ENCODE measurements around the gene UPF2.
"Not testable (repeated sequence)": the region's sequence is repeated elsewhere in the genome, so short reads cannot be mapped to it uniquely, and the experiment has no call there.

The UPF2 gene

GRCh38 chr10:12042797-12043651 is at the start of gene UPF2:
Gene UPF2 (minus strand): TSS chr10:12042809. CDS start chr10:12035423, 7,386 bp downstream.
- Histone ChIP-seq H3K4me3 (peak within 1 kb of the TSS; percentile 100), H3K4me1 (peaks cover 15% of the 10 kb centered on the region), H3K36me3 (replicated peaks) (peaks cover 4% of the 10 kb centered on the region; the same call in 1 of the 2 replicates), H3K27me3 (ENCODE audit: low read depth) (no peaks in the 10 kb centered on the region), H3K9me3 (no peaks in the 10 kb centered on the region)
- in situ Hi-C loops (cut with MboI; ENCODE audit: low sequenced_read_pairs) = no loop called here
- DNase-seq (ENCODE audit: low spot score in 2 of 2) = peak; percentile 96 to 98

- Histone ChIP-seq H3K4me1 (no peaks in the 10 kb centered on the region), H3K27me3 (ENCODE audit: low read depth) (no peaks in the 10 kb centered on the region), H3K9me3 (no peaks in the 10 kb centered on the region), H3K4me3 (no peak overlapping the region), H3K36me3 (replicated peaks) (peaks cover 89% of the 10 kb centered on the region)
- in situ Hi-C loops (cut with MboI; ENCODE audit: low sequenced_read_pairs) = no loop called here
- no peak for DNase-seq (ENCODE audit: low spot score in 2 of 2)
Observed at GRCh38 chr10:12091421-12091820, 48.8 kb upstream of the UPF2 start.

GRCh38 chr10:12088919-12089318 is 46.3 kb upstream of the UPF2 start:
- no peaks in the 10 kb centered on the region for H3K27me3 ChIP-seq (ENCODE audit: low read depth)
- H3K4me3 ChIP-seq = no peak overlapping the region
- H3K36me3 ChIP-seq (replicated peaks) = peaks cover 90% of the 10 kb centered on the region
- no peaks in the 10 kb centered on the region for H3K4me1 ChIP-seq
- no peak for DNase-seq (ENCODE audit: low spot score in 2 of 2)
- H3K9me3 ChIP-seq = no peaks in the 10 kb centered on the region
- in situ Hi-C loops (cut with MboI; ENCODE audit: low sequenced_read_pairs) = no loop called here

DNA sequence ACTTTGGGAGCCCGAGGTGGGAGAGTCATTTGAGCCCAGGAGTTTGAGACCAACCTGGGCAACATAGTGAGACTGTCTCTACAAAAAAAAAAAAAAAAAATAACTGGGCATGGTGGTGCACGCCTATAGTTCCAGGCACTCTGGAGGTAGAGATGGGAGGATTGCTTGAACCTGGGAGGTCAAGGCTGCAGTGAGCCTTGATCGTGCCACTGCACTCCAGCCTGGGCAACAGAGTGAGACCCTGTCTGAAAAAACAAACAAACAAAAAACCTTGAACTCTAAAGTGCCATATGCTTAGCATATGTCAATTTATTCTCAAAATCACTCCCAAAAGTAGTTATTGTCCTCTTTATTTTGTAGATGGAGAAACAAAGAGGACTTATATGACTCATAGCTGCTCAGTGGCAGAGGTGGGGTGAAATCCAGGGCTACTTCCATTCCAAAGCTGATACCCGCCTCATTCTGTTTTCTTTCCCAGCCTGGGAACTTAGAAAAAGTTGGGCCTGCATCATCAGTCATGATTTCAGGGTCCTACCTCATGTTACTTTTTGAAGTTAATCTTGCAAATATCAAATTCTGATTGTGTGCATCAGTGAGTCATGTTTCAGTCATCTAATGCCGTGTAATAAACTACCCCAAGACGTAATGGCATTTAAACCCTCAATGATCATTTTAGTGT is 39.4 kb upstream of the UPF2 start:
- peaks cover 47% of the 10 kb centered on the region for H3K36me3 ChIP-seq (replicated peaks)
- in situ Hi-C loops (cut with MboI; ENCODE audit: low sequenced_read_pairs) = no loop called here

DNA sequence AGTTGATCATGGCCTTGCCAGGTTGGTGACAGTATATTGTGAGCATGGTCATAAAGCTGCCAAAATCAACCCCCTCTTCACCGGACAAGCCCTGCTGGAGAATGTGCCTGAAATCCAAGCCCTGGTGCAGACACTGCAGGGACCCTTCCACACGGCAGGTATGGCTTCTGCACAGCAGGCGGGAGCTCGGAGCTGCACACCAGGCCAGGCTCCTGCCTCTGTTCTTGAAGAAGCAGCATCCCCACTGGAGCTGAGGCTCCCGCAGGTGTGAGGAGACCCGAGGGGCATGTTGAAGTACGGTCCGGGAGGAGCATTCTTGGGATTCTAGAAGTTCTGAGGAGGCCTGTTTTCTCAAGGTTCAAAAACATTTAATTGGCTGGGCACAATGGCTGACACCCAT is 38.9 kb upstream of the UPF2 start:
- Histone ChIP-seq H3K4me1 (no peaks in the 10 kb centered on the region), H3K27me3 (ENCODE audit: low read depth) (no peaks in the 10 kb centered on the region), H3K9me3 (no peaks in the 10 kb centered on the region), H3K4me3 (no peak overlapping the region), H3K36me3 (replicated peaks) (peaks cover 41% of the 10 kb centered on the region)
- DNase-seq (ENCODE audit: low spot score in 2 of 2) = no peak
- in situ Hi-C loops (cut with MboI; ENCODE audit: low sequenced_read_pairs) = no loop called here

More for the DNA sequence above, 39.4 kb upstream of the UPF2 start:
- H3K27me3 ChIP-seq (ENCODE audit: low read depth) = no peaks in the 10 kb centered on the region
- H3K4me3 ChIP-seq = no peak overlapping the region
- DNase-seq (ENCODE audit: low spot score in 2 of 2) = no peak
- no peaks in the 10 kb centered on the region for H3K4me1 ChIP-seq
- no peaks in the 10 kb centered on the region for H3K9me3 ChIP-seq

GRCh38 chr10:12077580-12078180 is 35.1 kb upstream of the UPF2 start:
- H3K36me3 ChIP-seq (replicated peaks) = peaks cover 12% of the 10 kb centered on the region
- H3K27me3 ChIP-seq (ENCODE audit: low read depth) = no peaks in the 10 kb centered on the region
- DNase-seq (ENCODE audit: low spot score in 2 of 2) = no peak
- H3K4me3 ChIP-seq = no peak overlapping the region
- no peaks in the 10 kb centered on the region for H3K9me3 ChIP-seq
- in situ Hi-C loops (cut with MboI; ENCODE audit: low sequenced_read_pairs) = no loop called here
- no peaks in the 10 kb centered on the region for H3K4me1 ChIP-seq

DNA sequence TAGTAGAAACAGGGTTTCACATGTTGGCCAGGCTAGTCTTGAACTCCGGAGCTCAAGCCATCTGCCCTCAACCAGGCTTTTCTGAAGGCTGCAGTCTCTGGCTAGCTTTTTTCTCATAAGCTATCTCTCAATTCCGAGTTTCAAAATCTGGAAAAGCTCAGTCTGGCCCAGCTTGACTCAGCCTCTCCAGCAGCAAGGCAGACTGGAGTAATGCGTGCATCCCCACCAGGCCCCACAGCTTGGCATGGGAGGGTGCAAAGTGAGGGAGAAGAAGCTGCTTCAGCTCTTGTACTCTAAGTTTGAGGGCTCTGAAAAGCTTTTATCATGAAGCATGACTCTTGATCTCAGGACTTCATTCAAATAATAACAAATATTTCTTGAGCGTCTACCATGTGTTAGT is 30.9 kb upstream of the UPF2 start:
- no peak for DNase-seq (ENCODE audit: low spot score in 2 of 2)
- peaks cover 15% of the 10 kb centered on the region for H3K4me1 ChIP-seq
- H3K9me3 ChIP-seq = no peaks in the 10 kb centered on the region
- no peak overlapping the region for H3K4me3 ChIP-seq
- peaks cover 3% of the 10 kb centered on the region for H3K36me3 ChIP-seq (replicated peaks)
- in situ Hi-C loops (cut with MboI; ENCODE audit: low sequenced_read_pairs) = no loop called here
- H3K27me3 ChIP-seq (ENCODE audit: low read depth) = no peaks in the 10 kb centered on the region

DNA sequence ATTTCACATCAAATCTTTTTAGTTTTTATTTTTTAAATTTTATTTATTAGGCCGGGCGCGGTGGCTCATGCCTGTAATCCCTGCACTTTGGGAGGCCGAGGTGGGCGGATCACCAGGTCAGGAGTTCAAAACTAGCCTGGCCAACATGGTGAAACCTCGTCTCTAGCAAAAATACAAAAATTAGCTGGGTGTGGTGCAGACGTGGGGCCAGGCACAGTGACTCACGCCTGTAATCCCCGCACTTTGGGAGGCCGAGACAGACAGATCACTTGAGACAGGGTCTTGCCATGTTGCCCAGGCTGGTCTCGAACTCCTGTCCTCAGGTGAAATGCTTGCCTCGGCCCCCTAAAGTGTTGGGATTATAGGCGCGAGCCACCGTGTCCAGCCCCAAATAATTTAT is 28.8 kb upstream of the UPF2 start:
- H3K9me3 ChIP-seq; DNase-seq (ENCODE audit: low spot score in 2 of 2); in situ Hi-C loops (cut with MboI; ENCODE audit: low sequenced_read_pairs); H3K27me3 ChIP-seq (ENCODE audit: low read depth); H3K36me3 ChIP-seq (replicated peaks); H3K4me3 ChIP-seq: not testable (repeated sequence)
- peaks cover 20% of the 10 kb centered on the region for H3K4me1 ChIP-seq

GRCh38 chr10:12068449-12069269 is 26.1 kb upstream of the UPF2 start, which contains the start of gene DHTKD1:
Gene DHTKD1 (plus strand): TSS chr10:12068954. CDS start chr10:12069034, 80 bp downstream.
- in situ Hi-C loops (cut with MboI; ENCODE audit: low sequenced_read_pairs) = no loop called here

DNA sequence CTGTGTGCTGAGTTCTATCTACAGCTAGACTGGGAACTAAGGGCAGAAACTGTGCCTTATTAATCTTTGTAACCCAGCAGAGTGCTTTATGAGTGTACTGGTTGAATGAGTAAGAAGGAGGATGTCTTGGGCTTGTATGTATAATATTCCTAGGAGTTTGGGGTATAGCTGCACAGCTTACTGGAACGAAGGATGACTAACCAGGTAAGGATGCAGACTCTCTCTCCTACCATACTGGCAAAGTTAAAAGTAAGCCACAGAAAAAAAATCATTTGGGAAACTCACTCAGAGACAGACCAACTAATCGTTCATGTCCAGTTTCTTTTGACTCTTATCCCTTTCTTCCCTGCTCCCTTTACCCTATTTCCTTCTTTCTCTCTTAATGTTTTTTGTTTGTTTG is 24.7 kb upstream of the UPF2 start:
- in situ Hi-C loops (cut with MboI; ENCODE audit: low sequenced_read_pairs) = no loop called here

More at GRCh38 chr10:12068449-12069269, 26.1 kb upstream of the UPF2 start, which contains the start of gene DHTKD1:
- no peaks in the 10 kb centered on the region; the same call in 1 of the 2 replicates for H3K36me3 ChIP-seq (replicated peaks)
- H3K27me3 ChIP-seq (ENCODE audit: low read depth) = no peaks in the 10 kb centered on the region
- no peaks in the 10 kb centered on the region for H3K9me3 ChIP-seq
- peaks cover 20% of the 10 kb centered on the region for H3K4me1 ChIP-seq
- DNase-seq (ENCODE audit: low spot score in 2 of 2) = peak; percentile 97 to 100
- H3K4me3 ChIP-seq = peak within 1 kb of the TSS; percentile 98

DNA sequence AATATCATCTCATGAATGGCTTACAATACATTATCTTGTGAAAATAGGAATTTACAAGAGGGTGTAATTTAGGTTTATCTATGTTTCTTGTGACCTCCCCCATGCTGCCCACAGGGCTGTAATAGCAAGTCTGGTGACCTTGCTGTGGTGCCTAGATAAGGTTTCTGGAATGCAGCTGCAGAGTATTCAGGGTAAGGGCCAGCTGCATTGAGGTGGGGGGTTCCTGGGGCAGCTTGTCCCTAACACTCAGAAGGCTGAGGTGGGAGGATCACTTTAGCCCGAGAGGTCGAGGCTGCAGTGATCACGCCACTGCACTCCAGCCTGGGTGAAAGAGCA is 20.8 kb upstream of the UPF2 start:
- no peaks in the 10 kb centered on the region for H3K27me3 ChIP-seq (ENCODE audit: low read depth)
- H3K9me3 ChIP-seq = no peaks in the 10 kb centered on the region
- in situ Hi-C loops (cut with MboI; ENCODE audit: low sequenced_read_pairs) = no loop called here
- H3K4me1 ChIP-seq = peaks cover 19% of the 10 kb centered on the region
- H3K36me3 ChIP-seq (replicated peaks) = no peaks in the 10 kb centered on the region
- DNase-seq (ENCODE audit: low spot score in 2 of 2) = no peak
- H3K4me3 ChIP-seq = no peak overlapping the region

More for the DNA sequence above, 24.7 kb upstream of the UPF2 start:
- Histone ChIP-seq H3K27me3 (ENCODE audit: low read depth) (no peaks in the 10 kb centered on the region), H3K9me3 (no peaks in the 10 kb centered on the region), H3K4me3 (no peak overlapping the region), H3K4me1 (peaks cover 31% of the 10 kb centered on the region), H3K36me3 (replicated peaks) (no peaks in the 10 kb centered on the region; the same call in 1 of the 2 replicates)
- DNase-seq (ENCODE audit: low spot score in 2 of 2) = no peak

DNA sequence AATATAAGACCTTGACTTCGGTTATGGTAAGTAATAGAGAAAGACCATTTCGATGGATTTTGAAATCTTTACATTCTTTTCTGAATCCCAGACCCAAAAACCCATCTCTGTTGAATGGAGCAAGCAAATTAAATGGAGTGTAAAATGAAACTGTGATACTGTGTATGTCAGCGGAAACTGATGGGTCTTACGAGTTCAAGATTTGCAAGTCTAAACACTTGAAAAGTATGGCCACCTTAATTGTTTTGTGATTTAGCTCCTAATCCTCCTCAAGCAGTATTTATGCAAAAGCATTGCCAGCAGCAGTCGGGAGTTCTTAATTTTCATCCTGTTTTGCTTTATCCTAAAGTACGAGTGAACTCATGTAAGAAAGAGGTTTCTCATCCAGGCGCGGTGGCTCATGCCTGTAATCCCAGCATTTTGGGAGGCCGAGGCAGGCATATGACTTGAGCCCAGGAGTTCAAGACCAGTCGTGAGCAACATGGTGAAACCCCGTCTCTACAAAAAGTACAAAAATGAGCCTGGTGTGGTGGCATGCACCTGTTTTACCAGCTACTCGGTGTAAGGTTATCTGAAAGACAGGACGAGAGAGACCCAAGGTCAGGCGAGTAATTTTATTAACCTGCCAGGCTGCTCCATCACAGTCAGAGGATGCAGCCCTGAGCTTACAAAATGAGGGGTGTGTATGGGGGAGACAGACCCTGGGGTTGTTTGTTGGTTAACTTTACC is 20.3 kb upstream of the UPF2 start:
- Histone ChIP-seq H3K9me3 (no peaks in the 10 kb centered on the region), H3K4me1 (peaks cover 15% of the 10 kb centered on the region), H3K27me3 (ENCODE audit: low read depth) (no peaks in the 10 kb centered on the region), H3K36me3 (replicated peaks) (no peaks in the 10 kb centered on the region), H3K4me3 (peak overlapping the region; percentile 0)
- DNase-seq (ENCODE audit: low spot score in 2 of 2) = peak; percentile 50 to 86
- in situ Hi-C loops (cut with MboI; ENCODE audit: low sequenced_read_pairs) = no loop called here

DNA sequence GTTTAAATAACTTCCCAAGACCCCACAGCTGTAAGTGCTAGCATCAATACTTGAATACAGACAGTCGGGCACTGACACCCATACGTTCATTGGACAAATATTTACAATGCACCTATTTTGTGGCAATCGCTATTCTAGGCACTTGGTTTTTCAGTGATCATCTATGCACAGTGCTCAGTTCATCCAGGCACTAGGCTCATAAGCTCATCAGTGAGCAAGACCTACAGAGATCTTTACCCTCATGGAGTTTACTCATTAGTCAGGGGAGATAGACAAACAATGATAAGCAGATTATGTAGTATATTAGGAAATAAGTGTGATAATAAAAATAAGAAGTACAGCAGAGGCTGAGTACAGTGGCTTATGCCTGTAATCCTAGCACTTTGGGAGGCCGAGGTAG is 18.5 kb upstream of the UPF2 start:
- Histone ChIP-seq H3K9me3 (no peaks in the 10 kb centered on the region), H3K27me3 (ENCODE audit: low read depth) (no peaks in the 10 kb centered on the region), H3K4me3 (no peak overlapping the region), H3K4me1 (peaks cover 15% of the 10 kb centered on the region), H3K36me3 (replicated peaks) (no peaks in the 10 kb centered on the region)
- in situ Hi-C loops (cut with MboI; ENCODE audit: low sequenced_read_pairs) = no loop called here
- DNase-seq (ENCODE audit: low spot score in 2 of 2) = no peak

All from HAP-1 (cell line).